Type B pancreatic cell (in vitro differentiated cells): ENCODE results near the gene DNAJC24. TPM values are rescaled to one million over a fixed set of nuclear protein-coding genes. Genes with fewer than 3 reads are reported as not detected.

Experiments
- DNase-seq: peaks from one replicate; pipeline ENCODE4 v3.0.0; 2021; ENCODE audit warnings: mixed read lengths; ENCODE audit not compliant: unreplicated experiment; ENCODE audit errors: extremely low spot score
- H3K27ac Mint-ChIP-seq: 2 replicates; pipeline ENCODE4 v1.8.0; 2021; ENCODE audit warnings: mild to moderate bottlenecking, mixed read lengths
- H3K27me3 Mint-ChIP-seq: 2 replicates; pipeline ENCODE4 v1.8.0; 2021; ENCODE audit warnings: mixed read lengths
- H3K36me3 Mint-ChIP-seq: 2 replicates; pipeline ENCODE4 v1.8.0; 2021; ENCODE audit warnings: mixed read lengths
- H3K4me1 Mint-ChIP-seq: one replicate; pipeline ENCODE4 v1.8.0; 2021; ENCODE audit warnings: mixed read lengths; ENCODE audit not compliant: unreplicated experiment
- H3K4me3 Mint-ChIP-seq: 2 replicates; pipeline ENCODE4 v1.8.0; 2021; ENCODE audit warnings: mild to moderate bottlenecking, mixed read lengths
- H3K9me3 Mint-ChIP-seq: 2 replicates; pipeline ENCODE4 v1.8.0; 2021; ENCODE audit warnings: mixed read lengths
- CTCF ChIP-seq: fragments of 200-600 bp; sonication (generic); conservative IDR thresholded peaks from 2 replicates; pipeline ENCODE4 v1.5.0; 2021; ENCODE audit warnings: antibody characterized with exemption, mild to moderate bottlenecking
- total RNA-seq: library from RNA; stranded (reverse); gene quantifications from 2 replicates; pipeline ENCODE4 v1.2.1, GENCODE V29; 2021; ENCODE audit warnings: low replicate concordance

The DNAJC24 gene
- total RNA-seq, 1 donor from 2014 or later: 21.3 TPM

DNA sequence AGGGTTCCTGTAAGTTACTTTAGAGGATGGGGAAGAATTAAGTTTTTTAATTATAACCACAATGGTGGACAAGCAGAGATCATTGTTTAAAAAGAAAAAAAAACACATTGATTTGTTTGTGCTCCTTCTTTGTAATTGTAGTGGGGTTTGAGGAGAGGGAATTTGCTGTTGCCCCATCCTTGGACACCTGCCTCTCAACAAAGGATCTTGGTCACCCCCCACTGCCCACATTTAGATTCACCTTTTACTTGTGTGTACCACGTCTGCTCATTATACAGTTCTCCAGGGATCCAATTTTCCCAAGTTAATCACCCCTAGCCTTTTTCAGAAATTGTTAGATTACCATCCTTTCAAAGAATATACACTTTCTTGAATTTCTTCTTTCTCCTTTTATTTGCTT, 53.0 kb downstream of the DNAJC24 start:
- TF ChIP-seq CTCF: no peak
- Mint-ChIP-seq H3K36me3 (peaks cover 5% of the 10 kb centered on the region), H3K9me3 (no peaks in the 10 kb centered on the region), H3K4me3 (no peak overlapping the region), H3K4me1 (peaks cover 8% of the 10 kb centered on the region), H3K27me3 (no peaks in the 10 kb centered on the region), H3K27ac (no peak overlapping the region)
- no peak for DNase-seq

DNA sequence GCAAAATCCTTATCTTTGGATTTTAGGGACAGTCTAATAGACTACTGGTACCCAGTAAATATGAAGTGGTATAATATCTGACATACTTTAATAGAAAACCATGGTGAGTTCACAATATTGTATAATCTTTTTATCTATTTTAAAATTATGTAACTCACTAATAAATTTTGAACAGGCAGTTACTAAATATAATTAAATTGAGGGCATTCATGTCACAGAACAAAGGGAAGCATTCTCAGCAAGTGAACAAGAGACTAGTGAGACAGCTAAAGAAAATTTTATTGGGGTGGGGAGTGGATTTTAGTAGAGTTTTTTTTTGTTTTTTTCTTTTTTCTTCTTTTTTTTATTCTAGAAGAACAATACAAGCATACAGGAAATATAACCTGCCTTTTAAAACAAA, 55.0 kb downstream of the DNAJC24 start:
- H3K9me3 Mint-ChIP-seq: no peaks in the 10 kb centered on the region
- H3K27ac Mint-ChIP-seq: no peak overlapping the region
- H3K4me3 Mint-ChIP-seq: no peak overlapping the region
- TF ChIP-seq CTCF: peak; percentile 48
- peaks cover 6% of the 10 kb centered on the region for H3K4me1 Mint-ChIP-seq
- no peak for DNase-seq
- no peaks in the 10 kb centered on the region for H3K27me3 Mint-ChIP-seq
- H3K36me3 Mint-ChIP-seq: peaks cover 8% of the 10 kb centered on the region

DNA sequence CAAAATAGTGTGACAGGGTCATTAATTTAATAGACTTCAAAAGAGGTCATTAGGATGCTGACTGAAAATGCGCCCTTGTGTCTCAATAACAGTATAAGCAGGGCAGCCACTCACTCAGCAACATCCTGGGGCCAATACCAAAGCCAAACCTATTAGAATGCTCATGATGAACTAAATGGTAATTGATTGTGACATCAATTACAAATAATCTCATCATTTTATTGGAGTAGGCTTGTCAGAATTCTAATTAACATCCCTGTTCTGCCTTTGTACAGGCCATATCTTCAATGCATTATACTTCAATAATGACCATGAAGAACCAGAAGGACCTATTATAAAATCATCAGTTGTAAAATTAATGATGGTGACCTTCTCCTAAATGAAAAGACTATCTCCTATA, 64.2 kb downstream of the DNAJC24 start:
- H3K27ac Mint-ChIP-seq: no peak overlapping the region
- DNase-seq: no peak
- no peaks in the 10 kb centered on the region for H3K9me3 Mint-ChIP-seq
- no peak overlapping the region for H3K4me3 Mint-ChIP-seq
- TF ChIP-seq CTCF: no peak
- H3K27me3 Mint-ChIP-seq: no peaks in the 10 kb centered on the region
- peaks cover 14% of the 10 kb centered on the region for H3K36me3 Mint-ChIP-seq
- no peaks in the 10 kb centered on the region for H3K4me1 Mint-ChIP-seq

GRCh38 chr11:31437742-31438435, 68.2 kb downstream of the DNAJC24 start:
- no peak overlapping the region for H3K4me3 Mint-ChIP-seq
- H3K27ac Mint-ChIP-seq: no peak overlapping the region
- H3K9me3 Mint-ChIP-seq: no peaks in the 10 kb centered on the region
- H3K36me3 Mint-ChIP-seq: peaks cover 3% of the 10 kb centered on the region
- no peaks in the 10 kb centered on the region for H3K4me1 Mint-ChIP-seq
- no peak for TF ChIP-seq CTCF
- no peaks in the 10 kb centered on the region for H3K27me3 Mint-ChIP-seq
- DNase-seq: no peak

DNA sequence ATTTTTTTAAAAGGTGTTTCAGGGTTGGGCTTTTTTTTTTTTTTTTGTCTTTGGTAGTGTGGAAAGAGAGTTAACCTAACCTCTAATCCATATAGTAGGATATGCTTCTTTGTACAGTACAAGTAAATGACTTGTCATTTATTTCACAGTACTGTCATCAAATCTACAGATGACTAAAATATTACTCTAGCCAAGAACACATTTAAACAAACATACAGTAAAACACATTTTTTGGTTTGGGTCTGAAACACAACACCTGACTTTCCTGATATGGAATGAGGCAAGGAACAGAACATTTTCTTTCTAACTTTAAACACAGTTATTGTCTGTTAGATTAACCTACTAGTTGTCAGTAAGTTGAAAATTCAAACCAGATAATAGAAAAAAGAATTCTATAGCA, 71.6 kb downstream of the DNAJC24 start:
- no peak for TF ChIP-seq CTCF
- DNase-seq: no peak
- no peak overlapping the region for H3K4me3 Mint-ChIP-seq
- peaks cover 4% of the 10 kb centered on the region for H3K36me3 Mint-ChIP-seq
- H3K4me1 Mint-ChIP-seq: no peaks in the 10 kb centered on the region
- no peaks in the 10 kb centered on the region for H3K9me3 Mint-ChIP-seq
- no peak overlapping the region for H3K27ac Mint-ChIP-seq
- no peaks in the 10 kb centered on the region for H3K27me3 Mint-ChIP-seq
